HCT116 (cell line): ENCODE results near the gene ACTR1B.

Experiments
- ATF3 ChIP-seq: IDR thresholded peaks from 2 replicates; pipeline ENCODE4 v1.6.1; 2012
- CEBPB ChIP-seq: IDR thresholded peaks from 2 replicates; pipeline ENCODE4 v1.6.1; 2012; ENCODE audit warnings: low read depth
- CTCF ChIP-seq, 3 experiments: fragments of 200-600 bp in 1 of 3; sonication (generic) in 1 of 3; IDR thresholded peaks in 2 of 3; conservative IDR thresholded peaks in 1 of 3; 2 replicates each; pipeline ENCODE4 v1.5.1; 2012 to 2017; ENCODE audit warnings: low read depth in 2 of 3, low read length in 2 of 3, antibody characterized with exemption in 1 of 3, borderline replicate concordance in 1 of 3, control low read depth in 1 of 3, mild to moderate bottlenecking in 1 of 3, mixed read lengths in 1 of 3, mixed run types in 1 of 3, moderate library complexity in 1 of 3; ENCODE audit not compliant: insufficient read depth in 1 of 3
- EZH2 ChIP-seq: fragments of 200-600 bp; sonication (generic); IDR thresholded peaks from 2 replicates; pipeline ENCODE4 v1.6.1; 2017; ENCODE audit warnings: antibody characterized with exemption, mixed run types
- JUND ChIP-seq: IDR thresholded peaks from 2 replicates; pipeline ENCODE4 v1.6.1; 2012
- POLR2A ChIP-seq: IDR thresholded peaks from 2 replicates; pipeline ENCODE4 v1.7.0; 2011; ENCODE audit warnings: borderline replicate concordance; ENCODE audit not compliant: insufficient read depth, insufficient read length; ENCODE audit errors: extremely low read depth
- SIN3A ChIP-seq: IDR thresholded peaks from 2 replicates; pipeline ENCODE4 v1.6.1; 2012; ENCODE audit warnings: low read depth
- ZFX ChIP-seq: fragments of 450-650 bp; IDR thresholded peaks from 2 replicates; pipeline ENCODE4 v1.6.1; 2017

DNA sequence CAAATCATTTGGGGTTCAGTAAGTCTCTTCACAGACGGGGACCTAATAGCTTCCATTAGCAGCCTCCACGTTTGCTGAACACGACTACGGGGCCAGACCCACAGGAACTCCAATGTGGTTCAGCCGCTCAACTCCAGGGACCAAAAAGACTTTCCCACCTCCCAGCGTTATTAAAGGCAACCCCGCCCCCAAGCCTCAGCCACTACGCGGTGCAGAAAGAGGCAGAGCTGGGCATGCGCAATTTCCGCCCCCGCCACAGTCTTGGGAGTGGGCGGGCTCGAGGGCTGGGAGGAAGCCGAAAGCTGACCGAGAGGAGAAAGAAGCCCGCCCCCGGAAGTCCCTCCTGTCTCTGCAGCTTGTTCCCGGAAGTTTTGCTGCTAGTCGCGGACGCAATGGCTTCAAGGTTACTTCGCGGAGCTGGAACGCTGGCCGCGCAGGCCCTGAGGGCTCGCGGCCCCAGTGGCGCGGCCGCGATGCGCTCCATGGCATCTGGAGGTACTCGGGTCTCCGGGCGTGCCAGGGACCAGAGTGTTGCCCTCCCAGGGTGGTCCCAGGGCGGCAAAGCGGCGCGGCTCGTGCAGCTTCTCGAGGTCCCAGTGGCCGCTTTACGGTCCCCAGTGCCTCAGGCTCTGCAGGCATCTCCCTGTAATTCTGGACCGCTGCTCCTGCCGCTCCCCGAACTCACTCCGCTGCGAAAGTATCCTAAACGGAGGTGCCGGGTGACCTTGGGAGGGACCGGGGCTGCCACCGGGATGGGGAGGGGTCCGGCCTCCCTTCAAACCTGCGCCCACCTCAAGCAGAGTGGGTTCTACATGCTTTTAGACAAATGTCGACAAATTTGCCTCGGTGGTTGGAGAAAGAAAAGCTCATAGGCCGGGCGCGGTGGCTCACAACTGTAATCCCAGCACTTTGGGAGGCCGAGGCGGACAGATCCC is 17.9 kb downstream of the ACTR1B start, which contains the start of gene COX5B:
- TF ChIP-seq CTCF (IDR thresholded peaks at IDR 0.05 in 2 of 3, conservative IDR thresholded peaks at IDR 0.05 in 1 of 3; ENCODE audit: borderline replicate concordance in 1 of 3, insufficient read depth in 1 of 3, low read depth in 2 of 3, low read length in 2 of 3) (no peak), ATF3 (no peak), SIN3A (peak; percentile 74; the same call in 1 of the 2 replicates), POLR2A (peak; percentile 91), CEBPB (no peak), JUND (no peak), ZFX (peak; percentile 48; the same call in 1 of the 2 replicates), EZH2 (no peak)
